ENCODE results near the gene UBE2C.
"Not testable (repeated sequence)": the region's sequence is repeated elsewhere in the genome, so short reads cannot be mapped to it uniquely, and the experiment has no call there.

Gene UBE2C

DNA sequence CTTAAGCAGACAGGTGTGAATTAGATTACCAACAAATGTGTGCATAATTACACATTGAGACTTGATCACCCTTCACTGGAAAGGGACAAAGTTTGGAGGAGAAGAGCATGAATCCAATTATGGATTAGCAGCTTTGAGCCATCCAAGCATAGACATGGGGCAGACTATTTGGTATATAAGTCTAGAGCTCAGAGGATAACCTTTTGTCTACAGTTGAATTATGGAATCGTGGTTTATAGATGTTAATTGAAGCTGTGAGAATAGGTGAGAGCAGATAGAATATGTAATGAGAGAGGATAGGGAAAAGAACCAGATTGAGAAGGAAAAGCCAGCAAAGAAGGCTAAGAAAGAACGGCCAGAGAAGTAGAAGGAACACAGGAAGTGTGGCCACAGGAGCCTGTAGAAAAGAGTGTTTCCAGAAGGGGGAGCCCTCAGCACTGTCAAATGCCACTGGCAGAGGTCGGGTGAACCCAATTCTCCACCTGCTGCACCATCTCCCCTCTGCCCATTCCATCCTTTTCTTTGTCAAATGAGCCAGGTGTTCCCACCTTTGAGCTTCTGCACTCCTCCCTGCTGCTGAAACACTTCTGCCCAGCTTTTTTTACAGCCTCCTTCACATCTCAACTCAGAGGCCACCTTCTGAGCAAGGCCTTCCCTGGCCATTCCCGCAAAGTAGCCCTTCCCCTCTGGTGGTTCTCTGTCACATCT is 13.4 kb upstream of the UBE2C start:
- peak; percentile 58 for DNase-seq

DNA sequence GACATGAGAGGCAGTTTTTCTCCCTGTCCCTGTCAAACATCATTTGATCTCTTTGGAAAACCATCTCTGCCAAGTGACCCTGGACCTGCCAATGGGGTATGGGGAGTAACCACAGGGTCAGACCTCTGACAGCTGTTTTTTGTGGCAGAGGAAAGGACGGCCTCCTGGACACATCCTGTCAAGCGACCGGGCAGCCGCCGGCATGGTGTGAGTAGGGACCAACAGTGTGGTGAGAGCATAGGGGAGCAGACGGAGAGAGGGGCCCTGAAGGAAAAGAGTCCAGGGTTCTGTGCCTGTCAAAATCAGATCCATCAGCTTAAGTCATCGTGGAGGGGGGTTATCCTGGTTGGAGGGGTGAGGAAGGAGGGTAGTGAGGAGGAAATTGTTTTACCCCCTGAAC is 10.6 kb upstream of the UBE2C start:
- no peak for DNase-seq

DNA sequence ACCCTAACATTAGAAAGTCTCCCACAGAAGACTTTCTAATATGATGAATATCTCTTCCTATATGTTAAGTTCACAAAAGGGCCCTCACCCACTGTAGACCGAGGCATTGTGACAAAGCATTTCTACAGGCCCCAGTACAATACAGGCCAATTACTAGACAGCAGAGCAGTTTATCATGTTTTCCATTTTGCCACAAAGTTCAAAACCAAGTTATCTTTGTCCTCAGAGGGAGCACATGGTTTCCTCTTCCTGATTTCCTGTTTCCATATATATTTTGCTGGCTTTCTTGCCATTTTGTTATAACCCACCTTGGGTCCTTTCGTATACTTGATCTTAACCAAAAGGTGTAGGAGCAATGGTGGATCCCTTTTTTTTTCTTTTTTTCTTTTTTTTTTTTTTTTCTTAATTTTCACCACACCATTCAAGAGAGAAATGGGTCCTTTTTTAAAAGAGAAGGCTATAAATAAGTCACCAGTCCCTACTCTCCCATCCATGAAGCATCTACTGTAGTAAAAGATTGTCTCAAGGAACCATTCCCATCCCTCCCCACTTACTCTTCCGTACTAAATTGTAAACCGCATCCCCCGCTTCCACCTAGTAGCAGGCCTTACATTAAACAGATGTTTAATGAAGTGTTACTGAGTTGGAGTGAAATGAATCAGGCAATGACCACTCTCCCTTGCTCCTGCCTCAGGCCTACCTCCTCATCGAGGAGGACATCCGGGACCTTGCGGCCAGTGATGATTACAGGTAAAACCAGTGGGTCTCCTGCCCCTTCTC is 2.1 kb upstream of the UBE2C start:
- no peak for DNase-seq

DNA sequence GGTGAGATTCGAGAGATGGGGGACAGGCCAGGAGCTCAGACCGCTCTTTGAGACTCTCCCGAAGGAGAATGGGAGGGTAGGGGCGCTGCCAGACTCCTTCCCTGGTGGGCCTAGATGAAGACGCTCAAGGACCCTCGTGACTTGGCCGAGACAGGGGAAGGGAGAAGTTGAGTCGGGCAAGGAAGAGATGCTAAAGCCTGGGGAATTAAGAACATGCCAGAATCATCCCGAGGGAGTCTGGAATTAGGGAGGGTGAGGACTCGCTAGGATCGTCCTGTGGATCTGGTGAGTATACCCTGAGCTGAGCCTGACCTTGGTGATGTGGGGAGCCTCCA is 529 bp downstream of the UBE2C start:
- no peak for DNase-seq

DNA sequence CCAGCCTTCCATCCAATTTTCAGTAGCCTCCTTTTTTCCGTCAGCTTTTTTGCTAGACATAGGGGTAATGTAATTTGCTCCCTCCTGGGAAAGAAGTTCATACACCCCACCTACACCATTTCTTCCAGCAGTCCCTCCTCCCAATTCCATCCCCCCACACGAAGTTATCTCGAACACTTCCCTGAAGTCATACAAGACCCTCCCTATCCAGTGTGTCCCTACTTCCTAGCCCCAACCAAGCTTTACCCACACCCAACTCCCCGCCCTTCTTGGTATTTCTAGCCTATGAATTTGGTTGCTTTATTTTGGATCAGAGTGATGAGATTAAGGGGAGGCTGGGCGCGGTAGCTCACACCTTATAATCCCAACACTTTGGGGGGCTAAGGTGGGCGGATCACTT is 1.0 kb downstream of the UBE2C start:
- DNase-seq = no peak

DNA sequence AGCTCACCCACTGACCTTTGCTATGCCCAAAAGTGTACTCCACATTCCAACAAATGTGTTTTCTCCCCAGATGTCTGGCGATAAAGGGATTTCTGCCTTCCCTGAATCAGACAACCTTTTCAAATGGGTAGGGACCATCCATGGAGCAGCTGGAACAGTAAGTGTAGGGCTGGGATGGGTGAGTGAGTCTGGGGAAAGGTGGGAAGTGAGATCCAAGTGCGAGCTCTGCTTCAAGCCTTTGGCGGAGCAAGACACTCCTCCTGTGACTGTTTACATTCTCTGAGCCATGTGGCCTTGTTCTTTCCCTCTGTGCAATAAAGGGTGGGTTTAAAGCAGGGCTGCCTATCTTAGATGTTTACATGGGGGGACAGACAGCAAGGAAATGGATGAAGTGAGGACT is 1.9 kb downstream of the UBE2C start:
- DNase-seq = no peak

DNA sequence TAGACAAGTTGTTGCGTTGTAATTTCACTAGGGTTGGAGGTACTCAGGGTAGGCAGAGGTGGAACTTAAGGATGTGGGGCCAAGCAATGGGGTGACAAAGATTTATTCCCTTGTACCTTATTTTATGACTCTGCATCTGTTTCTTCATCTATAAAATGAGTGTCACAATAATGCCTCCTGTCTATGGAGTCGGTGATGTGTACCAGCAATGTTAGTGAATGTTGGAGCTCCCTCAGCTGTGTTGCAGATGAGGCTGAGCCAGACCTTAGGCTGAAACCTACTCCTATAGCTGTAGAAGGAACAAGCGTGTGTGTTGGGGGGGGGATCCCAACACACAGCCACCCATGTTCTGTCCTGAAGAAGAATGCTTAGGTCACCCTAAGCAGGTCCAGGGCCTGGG is 4.5 kb downstream of the UBE2C start:
- no peak for DNase-seq

- DNase-seq = no peak
Observed at GRCh38 chr20:45817376-45818194, 5.1 kb downstream of the UBE2C start.

DNA sequence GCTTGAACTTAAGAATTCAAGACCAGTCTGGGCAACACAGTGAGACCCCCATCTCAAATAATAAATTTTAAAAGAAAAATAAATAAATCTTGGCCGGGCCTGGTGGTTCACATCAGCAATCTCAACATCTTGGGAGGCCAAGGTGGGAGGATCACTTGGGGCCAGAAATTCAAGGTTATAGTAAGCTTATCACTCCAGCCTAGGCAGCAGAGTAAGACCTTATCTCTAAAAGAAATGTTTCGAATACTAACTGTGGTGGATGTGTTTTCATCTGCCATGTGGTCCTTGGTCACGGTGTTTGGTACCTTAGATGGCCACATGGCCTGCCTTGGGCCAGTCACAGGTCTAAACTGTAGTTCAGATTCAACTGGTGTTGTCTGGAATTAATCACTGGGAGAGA is 5.8 kb downstream of the UBE2C start:
- no peak for DNase-seq

DNA sequence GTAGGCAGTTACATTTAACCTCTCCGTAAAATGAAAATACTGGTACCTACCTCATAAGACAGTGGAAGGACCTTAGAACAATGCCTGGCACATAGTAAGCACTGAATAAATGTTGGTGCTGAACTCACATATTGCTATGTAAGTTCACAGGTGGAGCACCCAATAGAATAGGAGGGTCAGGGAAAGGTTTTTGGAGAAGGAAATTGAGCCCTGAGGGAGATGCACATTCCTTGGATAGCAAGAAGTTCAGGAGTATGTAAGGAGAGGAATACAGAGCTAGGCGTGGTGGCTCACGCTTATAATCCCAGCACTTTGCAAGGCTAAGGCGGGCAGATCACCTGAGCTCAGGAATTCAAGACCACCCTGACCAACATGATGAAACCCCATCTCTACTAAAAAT is 7.0 kb downstream of the UBE2C start:
- DNase-seq = no peak

- no peak for DNase-seq
Observed at GRCh38 chr20:45821947-45822346, 9.5 kb downstream of the UBE2C start.

DNA sequence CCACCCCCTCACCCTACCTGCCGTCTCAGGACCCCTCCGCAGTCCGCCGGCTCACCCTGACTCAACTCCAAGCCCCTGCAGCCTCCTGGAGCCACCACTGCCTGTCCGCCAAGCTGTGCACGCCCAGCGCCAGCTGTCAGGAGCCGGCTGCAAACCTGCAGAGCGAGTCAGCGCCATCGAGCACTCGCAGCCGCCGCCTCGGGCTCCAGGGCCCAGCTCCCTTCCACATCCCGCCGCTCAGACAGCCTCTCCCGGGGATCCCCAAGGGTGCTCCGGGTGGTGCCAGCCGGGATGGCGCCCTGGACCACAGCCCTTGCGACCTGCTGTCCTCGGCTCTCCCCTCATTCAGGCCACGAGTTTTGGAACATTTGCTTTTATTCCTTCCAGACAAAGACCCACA is 10.4 kb downstream of the UBE2C start:
- DNase-seq = no peak

DNA sequence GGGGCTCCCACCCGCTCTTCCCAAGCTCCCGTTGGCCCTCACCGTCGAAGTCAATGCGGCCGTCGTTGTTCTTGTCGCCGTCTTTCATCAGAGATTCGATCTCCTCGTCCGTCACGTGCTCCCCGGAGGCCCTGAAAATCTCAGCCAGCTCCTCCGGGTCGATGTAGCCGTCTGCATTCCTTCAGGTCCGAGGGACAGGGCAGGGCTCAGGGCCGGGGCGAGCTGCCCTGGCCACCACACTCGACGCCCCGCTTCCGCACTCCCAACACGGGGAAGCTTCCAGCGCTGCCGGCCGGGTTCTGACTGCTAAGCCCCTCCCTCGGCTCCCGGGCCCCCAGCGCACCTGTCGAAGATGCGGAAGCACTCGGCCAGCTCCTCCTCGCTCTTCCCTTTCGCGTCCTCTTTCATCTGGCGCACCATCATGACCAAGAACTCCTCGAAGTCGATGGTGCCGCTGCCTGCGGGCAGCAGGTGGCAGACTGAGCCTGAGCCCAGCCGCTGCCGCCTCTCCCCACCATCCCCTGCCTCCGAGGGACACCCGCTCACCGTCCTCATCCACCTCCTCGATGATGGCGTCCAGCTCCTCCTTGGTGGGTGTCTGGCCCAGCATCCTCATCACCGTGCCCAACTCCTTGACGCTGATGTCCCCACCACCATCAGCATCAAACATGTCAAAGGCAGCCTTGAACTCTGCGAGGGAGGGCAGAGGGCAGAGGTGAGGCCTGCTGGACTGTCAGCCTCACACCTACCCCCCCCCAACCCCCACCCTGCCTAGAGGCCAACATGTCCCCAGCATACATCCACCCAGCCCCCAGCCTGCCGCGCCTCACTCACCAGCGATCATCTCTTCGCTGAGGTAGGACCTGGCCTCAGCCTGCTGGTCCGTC is 11.7 kb downstream of the UBE2C start:
- DNase-seq = peak; percentile 24

DNA sequence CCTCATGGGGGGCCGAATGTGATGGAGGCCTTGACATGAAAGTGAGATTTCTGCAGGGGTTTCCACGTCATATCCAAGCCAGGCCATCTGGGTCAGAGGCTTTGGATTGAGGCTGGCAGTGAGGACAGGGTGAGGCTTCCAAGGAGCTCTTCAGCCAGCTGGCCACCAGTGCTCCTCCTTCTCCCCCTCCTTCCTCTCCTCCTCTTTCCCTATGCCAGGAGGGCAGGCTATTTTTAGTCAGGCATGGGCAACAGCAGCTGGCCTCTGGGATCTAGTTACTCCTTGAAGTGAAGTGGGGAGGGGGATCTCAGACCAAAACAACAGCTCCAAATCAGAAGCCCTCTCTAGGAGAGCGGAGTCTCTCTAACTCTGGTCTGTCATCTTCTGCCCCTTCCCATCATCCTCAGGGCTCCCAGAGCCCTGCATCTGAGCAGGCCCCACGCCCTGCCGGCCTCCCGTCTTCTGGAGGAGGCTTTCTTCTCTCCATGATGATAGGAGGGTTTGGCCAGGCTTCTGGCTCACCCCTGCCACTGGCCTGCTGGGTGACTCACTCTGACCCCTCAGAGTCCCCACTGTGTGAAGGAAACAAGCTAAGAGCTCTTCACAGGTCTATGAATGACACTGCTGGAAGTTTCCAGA is 14.1 kb downstream of the UBE2C start:
- DNase-seq = no peak

GRCh38 chr20:45827030-45827652 is 14.7 kb downstream of the UBE2C start, which contains the start of gene TNNC2:
Gene TNNC2 (minus strand): TSS chr20:45827312. CDS start chr20:45827248, 64 bp downstream.
- DNase-seq = no peak

DNA sequence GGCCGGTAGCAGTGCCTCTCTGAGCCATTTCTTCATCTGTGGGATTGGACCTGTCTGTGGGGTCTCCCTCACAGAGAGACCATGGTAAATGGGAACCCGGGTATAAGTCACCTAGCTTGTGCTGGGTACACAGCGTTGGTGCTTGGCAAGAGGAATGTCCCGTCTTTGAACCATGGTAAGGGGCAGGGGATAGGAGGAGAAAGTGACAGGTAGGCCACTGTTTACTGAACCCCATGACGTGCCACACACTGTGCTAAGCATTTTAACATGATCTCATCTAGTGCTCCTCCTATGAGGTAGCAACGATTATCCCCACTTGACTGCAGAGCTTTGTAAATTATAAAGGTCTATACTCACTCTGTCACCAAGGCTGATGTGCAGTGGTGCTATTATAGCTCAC is 15.3 kb downstream of the UBE2C start:
- no peak for DNase-seq

DNA sequence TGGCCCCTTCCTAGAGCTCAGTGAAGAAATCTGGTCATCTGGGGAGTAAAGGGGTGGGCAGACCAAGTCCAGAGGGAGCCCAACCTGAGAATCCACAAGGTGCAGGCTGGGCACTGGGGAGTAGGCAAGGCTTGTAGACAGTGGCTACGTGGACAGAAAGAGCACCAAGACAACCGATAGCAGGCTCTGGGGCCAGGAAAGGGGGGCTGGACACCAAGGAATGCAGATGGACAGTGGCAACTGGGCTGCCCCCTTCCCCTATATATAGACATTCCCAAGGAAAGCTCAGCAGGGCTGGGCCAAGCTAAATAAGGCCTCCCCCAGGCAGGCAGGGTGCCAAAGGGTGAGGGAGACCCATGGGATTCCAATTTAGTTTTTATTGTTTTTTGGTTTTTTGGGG is 16.1 kb downstream of the UBE2C start:
- DNase-seq = no peak

GRCh38 chr20:45829673-45830106 is 17.2 kb downstream of the UBE2C start:
- DNase-seq = not testable (repeated sequence)

GRCh38 chr20:45832619-45833018 is 20.2 kb downstream of the UBE2C start:
- no peak for DNase-seq

DNA sequence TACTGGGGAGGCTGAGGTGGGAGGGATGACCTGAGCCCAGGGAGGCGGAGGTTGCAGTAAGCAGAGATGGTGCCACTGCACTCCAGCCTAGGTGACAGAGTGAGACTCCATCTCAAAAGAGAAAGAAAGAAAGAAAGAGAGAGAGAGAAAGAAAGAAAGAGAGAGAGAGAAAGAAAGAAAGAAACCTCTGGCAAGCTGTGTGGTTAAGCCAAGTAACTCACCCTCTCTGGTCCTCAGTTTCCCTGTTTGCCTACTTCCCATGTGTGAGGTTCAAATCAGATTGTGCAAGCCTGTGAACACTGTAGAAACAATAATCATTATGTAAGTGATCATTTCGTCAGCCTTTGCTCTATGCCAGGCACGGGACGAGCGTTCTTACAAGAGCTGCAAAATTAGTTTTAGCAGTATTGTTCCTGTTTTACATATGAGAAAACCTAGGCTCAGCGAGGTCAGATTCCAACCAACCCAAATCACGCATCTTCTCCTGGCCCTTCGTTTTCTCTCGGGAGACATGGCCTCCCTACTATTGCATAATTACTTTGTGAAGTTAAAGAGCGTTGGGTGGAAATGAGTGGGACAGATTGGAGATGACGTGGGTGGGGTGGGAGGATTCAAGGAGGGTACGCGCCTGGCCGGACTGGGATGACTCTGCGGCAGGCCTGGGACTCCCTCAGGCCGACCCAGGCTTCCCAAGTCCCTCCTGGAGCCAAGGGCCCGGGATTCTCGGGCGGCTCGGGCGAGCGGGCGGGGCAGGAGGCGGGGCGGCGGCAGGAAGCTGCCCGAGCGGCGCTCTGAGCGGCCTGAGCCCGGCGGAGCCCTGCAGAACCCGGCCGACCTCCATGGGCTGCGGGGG is 20.8 kb downstream of the UBE2C start, which contains the start of gene SNX21:
Gene SNX21 (plus strand): TSS at position 770 of the 853 bp plus-strand sequence. CDS start 121 bp downstream, outside the sequence.
- DNase-seq = no peak

Measured in activated T-cell treated with anti-CD3 and anti-CD28 coated beads for 4 hours (primary cell).